ENCODE data around the gene PSMA2.

GRCh38 chr7:42932811-42933591 is 1.0 kb upstream of the PSMA2 start:
- no peak for TF ChIP-seq GATA2 (IDR thresholded peaks at IDR 0.05; ENCODE audit: low read depth, low read length)
- TF ChIP-seq GATA3 (IDR thresholded peaks at IDR 0.05; ENCODE audit: low read depth, low read length), result no peak

All from SH-SY5Y (cell line).